GM21786 (cell line): ENCODE data around the gene FGF12.

Source experiments
- ATAC-seq: cut with Tn5 transposase; IDR thresholded peaks from one replicate; pipeline ENCODE4 v1.9.1; 2021; ENCODE audit not compliant: unreplicated experiment

Gene FGF12

DNA sequence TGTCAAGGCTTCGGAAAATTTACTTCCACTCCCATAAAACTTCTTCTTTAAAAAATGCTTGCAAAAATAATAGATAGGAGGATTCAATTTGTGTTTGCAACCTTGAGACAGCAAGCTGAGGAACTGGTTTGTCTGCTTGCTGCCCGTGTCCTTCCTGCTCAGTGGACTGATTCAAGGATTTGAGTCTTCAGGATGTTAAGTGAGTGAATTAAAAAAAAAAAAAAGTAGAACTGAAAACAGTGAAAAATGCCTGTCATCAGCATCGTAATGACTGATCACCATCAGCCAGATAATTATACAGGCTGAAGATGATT lies 453.7 kb downstream of the FGF12 start:
- ATAC-seq = no peak

DNA sequence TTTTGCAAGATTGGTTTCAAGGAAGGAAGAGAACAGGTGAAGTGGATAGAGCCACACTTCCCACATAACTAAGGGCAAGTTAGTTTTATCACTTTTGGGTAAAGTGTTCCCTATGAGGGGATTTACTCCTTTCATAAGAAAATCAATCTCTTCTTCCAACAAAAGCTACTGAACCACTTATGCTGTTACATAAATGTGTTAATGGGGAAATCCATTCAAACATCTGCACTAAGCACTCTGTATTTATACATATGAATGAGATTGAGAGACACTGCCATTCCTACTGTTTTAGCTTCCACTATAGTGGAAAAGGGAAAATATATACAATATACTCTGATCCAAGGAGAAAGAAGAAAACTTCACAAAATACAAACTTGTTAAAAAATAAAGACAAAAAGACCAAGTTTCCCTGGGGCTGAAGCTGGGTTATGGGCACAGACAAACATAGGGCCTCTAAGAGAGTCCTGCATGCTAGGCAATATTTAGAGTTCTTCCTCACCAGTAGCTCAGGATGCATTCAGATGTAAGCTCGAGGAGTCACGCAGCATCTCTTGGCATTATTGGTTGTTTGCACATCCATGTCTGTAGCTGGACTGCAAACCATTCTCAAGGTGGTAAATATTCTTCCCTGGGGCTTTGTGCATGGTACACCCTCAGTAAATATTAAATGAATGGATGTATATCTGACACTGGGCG lies 454.2 kb downstream of the FGF12 start:
- no peak for ATAC-seq

DNA sequence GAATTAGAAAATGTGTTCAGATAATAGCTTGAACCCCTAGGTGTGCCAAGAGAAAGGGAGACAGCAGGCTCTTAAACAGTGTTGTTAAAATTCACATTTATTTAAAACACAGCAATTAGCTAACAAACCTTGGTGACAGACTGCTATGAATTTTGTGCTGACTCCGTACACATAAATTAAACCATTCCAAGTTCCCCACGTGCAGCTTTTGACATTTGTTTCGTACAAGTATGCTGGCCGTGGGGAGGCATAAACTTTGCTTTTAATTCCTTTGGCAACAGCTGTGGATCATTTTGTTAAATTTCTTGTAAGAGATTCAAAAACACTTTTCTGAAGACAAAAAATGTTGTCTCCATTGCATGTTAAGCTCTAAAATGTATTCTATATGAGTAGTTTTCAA lies 465.3 kb downstream of the FGF12 start:
- ATAC-seq = no peak

DNA sequence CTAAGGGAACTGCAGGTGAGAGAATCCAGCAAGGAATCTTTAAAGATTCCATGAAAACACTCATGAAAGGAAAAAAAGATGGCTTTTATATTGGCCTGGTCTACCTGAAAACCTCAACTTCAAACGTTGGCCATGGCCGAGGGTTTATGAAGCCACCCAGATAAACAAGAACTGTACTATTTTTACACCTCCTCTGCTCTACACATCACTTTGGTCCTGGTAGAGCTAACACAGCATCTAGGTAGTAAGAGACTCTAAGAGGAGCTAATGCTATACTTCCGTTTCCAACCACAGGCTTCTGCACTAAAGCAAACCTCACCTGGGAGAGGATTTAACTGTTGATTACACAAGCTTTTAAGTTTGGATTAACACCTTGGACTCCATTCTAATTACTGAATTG lies 466.2 kb downstream of the FGF12 start:
- ATAC-seq = no peak

DNA sequence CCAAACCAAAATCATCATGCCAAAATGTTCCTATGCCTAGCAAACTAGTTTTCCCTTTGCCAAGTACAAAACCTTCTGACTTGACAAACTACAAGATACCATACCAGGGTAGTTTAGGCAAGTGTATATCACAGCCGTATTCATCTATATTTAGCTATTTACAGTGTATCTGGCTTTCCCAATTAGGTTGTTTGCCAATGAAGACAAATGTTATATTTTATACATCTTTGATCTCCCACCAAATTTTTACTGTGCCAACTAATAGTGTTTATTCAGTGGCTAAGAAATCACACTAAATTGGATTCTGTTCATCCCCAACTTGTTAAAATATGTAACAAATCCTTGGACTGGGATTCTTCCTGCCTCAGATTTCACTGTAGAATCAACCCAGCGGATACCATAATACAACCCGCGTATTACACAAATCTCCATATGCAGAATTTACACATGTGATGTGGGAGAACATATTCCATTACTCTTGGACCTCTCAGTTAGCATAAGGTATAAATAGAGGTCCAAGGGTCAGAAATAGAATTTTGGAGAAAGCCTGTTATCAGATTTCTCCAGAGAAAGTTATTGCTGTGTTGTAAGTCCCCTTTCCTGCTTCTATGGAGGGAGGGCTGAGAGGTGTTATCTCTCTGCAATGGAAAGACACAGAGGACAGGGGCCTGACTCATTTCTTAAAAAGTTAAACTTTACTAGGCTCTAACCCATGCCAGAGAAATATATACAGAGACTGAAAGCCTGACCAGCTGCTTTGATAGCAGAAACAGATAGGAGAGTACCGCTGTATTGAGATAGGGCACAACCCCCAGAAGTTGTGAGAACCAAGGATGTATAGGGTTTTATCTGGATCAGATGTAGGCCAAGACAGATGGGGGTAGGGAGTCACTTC lies 467.0 kb downstream of the FGF12 start:
- no peak for ATAC-seq

DNA sequence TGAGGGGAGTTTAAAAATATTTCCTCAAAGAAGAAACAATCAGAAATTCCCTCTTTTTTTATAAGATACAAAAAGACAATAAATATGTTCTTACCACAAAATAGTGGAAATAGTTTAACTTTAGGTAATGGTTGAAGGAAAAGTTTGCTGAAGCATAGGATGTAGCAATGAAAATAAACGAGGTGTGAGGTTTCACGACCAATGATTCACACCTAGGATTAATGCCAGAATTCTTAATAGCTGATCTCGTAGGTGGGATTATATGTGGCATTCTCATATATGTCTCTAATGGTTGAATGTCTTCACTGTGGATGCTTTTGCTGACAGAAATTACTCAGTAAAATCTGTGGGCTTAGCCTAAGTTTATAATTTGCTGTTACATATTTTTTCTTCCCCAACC lies 467.7 kb downstream of the FGF12 start:
- ATAC-seq = no peak

DNA sequence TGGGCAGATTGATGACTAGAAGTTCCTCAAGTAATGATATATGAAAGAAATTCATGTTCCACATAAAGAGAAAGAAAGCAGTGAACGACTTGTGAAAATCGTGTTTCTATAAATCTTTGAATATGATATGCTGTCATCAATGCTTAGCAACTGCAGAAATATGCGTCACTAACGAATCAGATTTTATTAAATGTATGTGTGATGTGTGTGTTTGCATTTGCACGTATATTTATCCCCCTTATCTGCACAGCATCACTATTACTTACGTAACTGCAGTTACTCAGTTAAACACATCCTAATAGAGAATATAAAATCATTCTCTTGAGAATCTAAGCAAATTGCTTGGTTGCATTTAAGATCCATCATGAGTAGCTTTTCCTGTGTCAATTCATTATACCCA lies 468.6 kb downstream of the FGF12 start:
- ATAC-seq = no peak

DNA sequence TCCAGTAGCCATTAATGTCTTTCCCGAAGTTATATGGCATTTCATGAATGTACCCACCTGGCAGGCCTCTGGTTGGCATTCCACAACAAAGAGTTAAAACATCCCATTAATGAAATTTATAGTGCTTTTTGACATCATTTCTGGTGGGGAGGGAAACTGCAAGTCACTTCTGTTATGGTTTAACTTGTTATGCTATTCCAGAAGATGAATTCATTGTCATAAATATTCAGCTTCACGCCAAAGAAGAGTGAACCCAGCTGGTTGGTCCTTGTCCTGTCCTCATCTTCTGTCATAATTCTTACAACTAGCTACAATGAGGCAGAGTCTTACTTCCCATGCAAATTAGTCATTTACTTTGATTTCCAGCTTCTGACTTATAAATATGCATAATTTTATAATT lies 471.5 kb downstream of the FGF12 start:
- ATAC-seq = no peak

DNA sequence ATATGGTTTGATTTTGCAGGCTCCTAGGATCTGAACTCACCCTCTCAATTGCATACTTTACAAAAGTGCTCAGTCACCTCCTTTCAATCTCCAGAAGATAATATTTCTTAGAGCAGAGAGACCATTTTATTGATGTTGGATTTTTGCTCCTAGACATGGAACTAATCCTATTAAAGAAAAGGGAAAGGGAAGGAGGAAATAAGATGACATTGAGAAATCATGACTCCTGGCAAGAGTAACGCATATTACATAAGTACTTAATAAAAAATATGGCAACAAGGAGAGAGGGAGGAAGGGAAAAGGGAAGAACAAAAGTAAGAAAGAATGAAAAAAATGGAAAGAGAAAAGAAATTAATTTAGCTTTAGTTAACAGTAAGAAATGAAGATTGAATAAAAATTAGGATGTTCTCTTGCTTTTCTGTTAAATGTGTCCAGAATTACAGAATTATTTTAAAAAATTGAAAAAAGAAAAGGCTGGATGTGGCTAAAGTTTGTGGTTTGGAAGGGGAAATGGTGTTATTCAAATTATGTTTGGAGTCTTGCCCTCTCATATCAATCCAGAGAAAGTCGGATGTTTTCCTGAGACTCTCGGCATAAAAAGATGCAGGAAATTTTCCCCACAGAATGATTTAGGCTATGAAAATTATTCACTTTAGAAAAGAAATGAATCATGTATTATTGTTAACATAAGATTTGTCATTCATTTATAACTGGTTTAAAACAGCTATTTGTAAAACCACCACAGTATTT lies 474.0 kb downstream of the FGF12 start:
- no peak for ATAC-seq

DNA sequence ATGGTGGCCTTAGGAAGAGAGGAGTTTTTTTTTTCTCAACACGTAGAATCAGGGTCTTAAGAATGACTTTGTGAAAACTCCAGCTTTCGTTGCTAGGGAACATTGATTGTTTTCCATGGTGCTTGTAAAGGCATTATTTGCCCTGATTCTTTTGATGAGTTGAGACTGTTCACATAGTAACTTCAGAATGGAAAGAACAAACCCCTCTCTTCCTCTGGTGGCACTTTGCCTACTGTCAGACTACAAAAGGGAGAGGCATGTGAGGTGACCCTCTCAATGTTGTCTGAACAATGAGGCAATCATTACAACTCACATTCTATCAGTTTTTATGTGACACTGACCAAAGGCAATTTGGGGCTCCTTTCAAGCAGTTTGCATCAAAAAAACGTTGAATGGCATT lies 477.8 kb downstream of the FGF12 start:
- no peak for ATAC-seq

DNA sequence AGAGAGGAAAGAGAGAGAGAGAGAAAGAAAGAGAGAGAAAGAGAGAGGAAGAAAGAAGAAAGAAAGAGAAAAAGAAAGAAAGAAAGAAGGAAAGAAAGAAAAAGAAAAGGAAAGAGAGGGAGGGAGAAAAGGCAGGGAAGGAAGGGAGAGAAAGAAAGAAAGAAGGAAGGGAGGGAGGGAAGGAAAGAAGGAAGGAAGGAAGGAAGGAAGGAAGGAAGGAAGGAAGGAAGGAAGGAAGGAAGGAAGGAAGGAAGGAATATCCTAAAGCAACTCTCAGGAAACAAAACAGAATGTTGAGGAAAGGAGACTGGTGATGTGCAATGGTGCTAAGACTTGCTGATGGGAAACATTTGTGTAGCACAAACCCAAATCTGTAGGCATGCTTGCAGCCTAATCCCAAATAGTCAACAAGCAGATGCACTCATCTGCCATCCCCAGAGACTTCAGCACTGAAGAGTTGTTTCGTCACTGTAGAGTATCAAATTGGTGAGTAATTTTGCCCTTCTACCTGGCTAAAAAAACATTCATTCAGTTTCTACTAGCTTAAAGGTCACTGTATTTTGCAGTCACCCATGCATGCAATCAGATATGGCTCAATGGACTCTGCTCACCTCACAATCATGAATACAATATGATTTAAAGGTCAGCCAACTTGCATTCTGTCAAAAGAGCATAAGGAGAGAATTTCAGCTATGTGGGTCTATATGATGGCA lies 480.3 kb downstream of the FGF12 start:
- peak; percentile 51 for ATAC-seq

DNA sequence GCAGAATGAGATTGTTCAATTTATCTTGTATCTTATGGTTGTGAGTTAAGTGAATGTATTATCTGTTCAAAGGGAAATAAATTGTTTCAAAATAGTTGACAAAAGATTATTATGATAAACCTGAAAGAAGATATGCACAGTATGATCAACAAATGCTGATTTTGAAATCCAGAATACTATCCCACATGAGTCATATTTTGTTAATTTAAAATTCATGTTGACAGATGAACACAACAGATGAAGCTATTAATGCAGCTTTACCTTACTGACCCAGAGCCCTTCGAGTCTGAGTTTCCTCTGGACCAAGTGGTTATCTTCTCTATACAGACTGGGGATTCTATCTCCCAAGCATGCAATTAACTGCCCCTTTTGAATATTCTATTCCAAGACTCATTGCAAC lies 482.8 kb downstream of the FGF12 start:
- ATAC-seq = no peak

DNA sequence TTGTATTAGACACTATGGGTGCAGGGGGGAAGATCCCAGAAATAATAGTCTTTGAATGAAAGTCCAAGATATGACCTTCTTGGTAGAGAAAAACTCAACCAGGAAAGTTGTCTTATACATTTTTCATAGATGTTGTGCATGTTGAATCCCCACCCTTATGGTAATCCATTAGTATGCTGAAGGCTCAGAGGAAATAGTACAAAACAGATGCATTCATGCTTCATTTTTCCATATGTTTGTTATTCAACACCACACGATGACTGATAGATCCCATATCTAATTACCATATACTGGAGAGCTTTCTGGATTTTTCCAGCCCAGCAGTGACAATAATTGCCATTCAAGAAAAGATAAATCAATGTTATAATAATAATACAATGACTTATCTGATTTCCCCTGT lies 487.4 kb downstream of the FGF12 start:
- ATAC-seq = no peak

DNA sequence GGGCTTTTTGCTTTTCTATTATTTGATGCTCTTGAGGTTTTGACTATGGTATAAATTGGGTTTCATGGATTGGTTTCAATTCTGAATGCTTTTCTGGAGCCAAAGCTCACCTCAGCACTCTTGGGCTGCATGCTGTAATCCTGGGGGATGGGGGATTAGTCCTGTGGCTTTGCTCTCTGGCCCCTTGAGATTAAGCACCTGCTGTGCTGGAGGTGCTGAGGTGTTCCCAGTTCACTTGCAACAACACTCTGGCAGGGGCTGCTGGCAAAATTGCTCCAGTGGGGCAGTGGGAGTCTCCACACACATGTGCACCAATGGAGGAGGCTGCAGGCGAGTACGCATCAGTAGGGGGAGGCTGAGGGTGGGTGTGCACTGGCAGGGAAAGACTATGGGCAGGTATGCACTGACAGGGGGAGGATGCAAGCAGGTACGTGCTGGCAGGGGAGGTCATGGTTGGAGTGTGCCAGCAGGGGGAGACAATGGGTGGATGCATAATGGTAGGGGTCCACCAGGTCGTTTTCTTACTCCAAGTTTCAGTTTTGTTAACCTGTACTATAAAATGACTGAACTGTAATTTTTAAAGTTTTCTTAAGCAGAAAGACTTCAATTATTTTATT lies 489.2 kb downstream of the FGF12 start:
- no peak for ATAC-seq

DNA sequence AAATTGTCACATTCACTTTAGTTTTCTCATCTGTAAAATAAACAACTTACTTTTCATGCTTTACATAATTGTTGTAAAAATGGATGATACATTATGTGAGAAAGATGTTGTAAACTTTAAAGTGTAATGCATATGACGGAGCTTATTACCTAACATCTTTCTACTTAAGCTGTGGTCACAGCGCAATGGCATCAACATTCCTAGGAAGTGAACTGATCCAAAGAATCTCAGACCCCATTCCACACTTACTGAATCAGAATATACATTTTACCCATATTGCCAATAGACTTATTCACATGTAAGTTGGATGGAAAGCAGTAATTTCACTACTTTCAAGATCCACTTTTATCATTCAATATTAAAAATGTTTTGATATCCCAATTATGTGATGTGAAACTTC lies 497.5 kb downstream of the FGF12 start:
- ATAC-seq = no peak

DNA sequence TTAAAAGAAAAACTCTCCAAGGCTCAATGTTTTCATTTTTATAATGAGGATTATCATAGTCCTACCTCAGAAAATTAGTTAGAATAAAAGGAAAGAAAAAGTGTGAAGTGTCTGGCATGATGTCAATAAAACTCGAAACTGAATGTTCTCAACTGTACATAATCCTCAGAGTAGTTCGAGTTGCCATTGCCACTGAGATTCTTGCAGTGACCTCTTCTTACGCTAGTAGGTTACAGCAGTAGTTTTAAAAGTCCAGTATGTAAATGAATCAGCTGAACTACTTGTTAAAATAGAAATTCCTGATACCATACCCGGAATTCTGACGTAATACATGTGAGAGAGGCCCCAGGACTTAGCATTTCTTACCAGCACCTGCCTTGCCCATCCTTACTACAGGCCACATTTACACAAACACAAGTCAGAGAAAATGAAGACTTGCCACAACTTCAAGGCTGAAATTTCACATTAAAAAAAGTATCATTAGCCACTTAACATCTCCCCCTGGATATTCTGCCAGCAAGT lies 502.6 kb downstream of the FGF12 start:
- no peak for ATAC-seq

DNA sequence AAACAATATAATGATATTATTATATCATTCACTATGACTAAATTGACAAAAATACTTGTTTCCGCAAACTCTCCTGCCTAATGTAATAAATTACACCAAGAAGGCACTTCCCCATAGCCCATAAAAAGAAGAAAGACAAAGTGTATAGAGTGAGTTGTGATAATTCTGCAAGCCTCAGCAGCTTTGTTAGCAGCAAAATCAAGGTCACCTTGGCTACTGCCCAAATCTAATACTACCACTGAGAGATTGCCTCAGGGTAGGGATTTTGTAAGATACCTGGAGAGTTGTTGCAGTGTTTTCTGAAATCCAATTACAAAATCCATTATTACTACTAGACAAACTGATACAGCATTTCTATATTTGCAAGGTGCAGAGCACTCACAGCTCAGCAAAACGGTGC lies 503.5 kb downstream of the FGF12 start:
- ATAC-seq = no peak

DNA sequence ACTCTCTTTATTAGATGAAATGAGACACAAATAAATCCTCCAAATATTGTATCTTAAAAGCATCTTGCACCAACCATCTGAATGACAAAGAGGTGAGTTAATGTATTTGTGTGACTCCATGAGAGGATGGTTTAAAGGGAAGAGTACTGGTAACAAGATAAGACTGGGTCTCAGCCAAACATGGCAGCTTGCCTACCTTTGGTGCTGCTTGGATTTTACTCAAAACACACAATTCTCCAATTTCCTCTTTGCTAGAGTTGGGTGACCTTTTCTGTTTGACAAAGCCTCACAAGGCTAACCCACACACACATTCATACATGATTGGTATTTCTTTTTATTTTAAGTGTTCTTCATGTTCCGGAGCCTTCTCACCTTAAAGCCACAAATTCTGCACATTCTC lies 506.4 kb downstream of the FGF12 start:
- ATAC-seq = no peak

DNA sequence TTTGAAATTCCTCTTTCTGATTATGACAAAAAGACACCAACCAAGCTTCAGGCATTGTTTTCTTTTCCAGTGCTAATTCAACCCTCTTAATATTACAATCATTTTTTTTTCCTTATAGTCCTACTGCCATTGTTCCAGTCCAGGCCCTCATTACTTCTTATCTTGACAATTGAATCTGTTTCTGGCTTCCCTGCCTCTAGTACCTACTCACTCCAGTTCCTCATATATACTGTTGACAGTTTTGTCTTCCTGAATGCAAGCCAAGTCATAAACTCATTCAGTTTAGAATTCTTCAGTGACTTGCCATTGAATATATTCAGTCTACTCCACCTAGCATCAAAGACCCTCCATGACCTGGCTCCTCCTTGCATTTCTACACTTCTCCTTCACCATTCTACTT lies 507.4 kb downstream of the FGF12 start:
- ATAC-seq = no peak

DNA sequence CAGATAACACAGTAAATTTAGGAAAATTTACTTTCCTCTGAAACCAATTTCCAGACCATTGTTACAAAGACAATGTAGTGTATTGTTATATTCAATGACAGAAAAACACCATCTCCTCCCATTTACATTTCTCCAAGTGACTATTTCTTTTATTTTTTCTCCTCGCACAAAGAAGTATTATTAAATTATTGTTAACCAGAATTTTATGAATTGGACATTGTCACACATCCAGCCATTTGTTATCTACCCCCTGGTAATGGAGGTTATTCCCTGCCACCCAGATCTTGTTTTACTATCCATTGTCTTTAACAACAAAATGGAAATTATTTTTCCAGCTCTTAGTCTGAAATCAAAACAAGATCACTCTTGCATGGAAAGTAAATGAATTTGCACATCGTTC lies 511.3 kb downstream of the FGF12 start:
- ATAC-seq = no peak

DNA sequence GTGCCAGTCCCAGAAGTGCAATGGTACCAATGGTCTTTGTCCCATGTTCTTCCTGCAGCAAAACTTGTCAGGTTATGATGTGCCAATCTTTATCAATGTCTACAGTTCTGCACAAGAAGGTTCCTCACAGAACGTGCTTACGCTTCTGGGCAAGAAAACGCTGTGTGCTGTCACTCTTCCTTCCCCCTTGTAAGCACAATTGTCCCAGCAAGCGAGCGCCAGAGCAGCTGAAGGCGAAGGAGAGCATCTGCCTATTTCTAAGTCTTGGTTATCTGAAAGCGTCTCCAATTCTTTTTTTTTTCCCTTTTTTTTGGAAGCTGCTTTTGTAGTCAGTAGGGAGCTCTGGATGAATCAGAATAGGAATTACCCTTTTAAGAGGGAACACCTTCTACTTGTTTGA lies 514.4 kb downstream of the FGF12 start:
- ATAC-seq = no peak
